Measurements from ENCODE around the gene CTIF. TPM values are rescaled to one million over a fixed set of nuclear protein-coding genes. Genes with fewer than 3 reads are reported as not detected.

Gene CTIF
- total RNA-seq, 1 donor from 2014 or later: 137 TPM

DNA sequence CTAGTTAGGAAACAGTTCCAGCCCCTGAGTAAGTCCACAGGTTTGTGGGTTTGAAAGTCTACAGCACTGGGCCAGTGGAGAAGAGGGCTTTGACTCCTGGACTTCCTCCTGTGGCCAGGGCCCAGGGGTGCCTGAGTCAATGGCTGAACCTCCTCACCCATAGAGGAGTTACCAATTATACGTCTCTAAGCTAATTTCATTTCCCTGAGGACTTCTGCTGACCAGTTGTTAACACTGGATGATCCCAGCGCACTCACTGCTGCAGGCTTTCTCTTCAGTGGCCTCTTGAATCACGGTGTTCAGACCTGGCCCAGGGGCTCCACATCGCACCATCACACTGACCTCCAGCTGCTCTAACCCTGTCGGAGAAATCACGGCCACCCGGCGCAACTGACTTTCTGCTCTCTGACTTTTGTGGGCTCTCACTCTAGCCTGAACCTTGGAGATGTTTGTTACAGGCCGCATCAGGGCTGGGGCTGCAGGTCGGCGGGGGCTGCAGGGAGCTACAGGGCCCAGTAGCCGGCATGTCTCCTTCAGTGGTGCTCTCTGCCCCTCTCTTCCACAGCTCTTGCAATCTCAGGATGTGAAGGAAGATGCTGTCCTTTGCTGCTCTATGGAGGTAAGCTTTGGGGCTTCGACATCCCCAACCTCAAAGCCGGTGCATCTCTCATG, 318.3 kb downstream of the CTIF start:
- H3K36me3 Mint-ChIP-seq (ENCODE audit: unreplicated experiment): peaks cover 6% of the 10 kb centered on the region
- peaks cover 49% of the 10 kb centered on the region for H3K4me1 Mint-ChIP-seq (ENCODE audit: low read depth, unreplicated experiment)
- no peak overlapping the region for H3K4me3 Mint-ChIP-seq (ENCODE audit: unreplicated experiment)
- TF ChIP-seq, protein P1, sequence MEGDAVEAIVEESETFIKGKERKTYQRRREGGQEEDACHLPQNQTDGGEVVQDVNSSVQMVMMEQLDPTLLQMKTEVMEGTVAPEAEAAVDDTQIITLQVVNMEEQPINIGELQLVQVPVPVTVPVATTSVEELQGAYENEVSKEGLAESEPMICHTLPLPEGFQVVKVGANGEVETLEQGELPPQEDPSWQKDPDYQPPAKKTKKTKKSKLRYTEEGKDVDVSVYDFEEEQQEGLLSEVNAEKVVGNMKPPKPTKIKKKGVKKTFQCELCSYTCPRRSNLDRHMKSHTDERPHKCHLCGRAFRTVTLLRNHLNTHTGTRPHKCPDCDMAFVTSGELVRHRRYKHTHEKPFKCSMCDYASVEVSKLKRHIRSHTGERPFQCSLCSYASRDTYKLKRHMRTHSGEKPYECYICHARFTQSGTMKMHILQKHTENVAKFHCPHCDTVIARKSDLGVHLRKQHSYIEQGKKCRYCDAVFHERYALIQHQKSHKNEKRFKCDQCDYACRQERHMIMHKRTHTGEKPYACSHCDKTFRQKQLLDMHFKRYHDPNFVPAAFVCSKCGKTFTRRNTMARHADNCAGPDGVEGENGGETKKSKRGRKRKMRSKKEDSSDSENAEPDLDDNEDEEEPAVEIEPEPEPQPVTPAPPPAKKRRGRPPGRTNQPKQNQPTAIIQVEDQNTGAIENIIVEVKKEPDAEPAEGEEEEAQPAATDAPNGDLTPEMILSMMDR (IDR thresholded peaks at IDR 0.05; ENCODE audit: partially characterized antibody, unreplicated experiment): no peak
- peaks cover 43% of the 10 kb centered on the region for H3K9me3 Mint-ChIP-seq (ENCODE audit: unreplicated experiment)
- H3K27ac Mint-ChIP-seq (ENCODE audit: unreplicated experiment): no peak overlapping the region
- no peak for DNase-seq
- H3K27me3 Mint-ChIP-seq (ENCODE audit: unreplicated experiment): peaks cover 34% of the 10 kb centered on the region

DNA sequence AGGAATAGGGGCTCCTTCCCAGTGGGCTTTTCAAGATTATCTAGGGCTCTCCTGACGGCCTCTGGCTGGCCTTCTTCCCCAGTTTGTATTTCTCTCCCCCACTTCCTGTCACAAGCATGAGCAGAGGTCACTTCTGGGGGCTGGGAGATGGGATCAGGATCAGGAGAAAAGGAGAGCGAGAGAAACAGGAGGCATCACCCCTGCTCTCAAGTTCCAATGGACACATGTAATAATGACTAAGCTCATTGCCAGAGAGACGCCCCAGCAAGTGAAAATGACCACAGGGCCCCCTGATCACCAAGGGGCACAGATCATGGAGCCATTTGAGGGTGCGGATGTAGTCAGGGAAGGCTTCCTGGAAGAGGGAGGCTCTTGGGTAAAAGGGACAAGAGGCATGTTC, 319.8 kb downstream of the CTIF start:
- Mint-ChIP-seq H3K4me1 (ENCODE audit: low read depth, unreplicated experiment) (peaks cover 49% of the 10 kb centered on the region), H3K27ac (ENCODE audit: unreplicated experiment) (peak overlapping the region; percentile 99)

DNA sequence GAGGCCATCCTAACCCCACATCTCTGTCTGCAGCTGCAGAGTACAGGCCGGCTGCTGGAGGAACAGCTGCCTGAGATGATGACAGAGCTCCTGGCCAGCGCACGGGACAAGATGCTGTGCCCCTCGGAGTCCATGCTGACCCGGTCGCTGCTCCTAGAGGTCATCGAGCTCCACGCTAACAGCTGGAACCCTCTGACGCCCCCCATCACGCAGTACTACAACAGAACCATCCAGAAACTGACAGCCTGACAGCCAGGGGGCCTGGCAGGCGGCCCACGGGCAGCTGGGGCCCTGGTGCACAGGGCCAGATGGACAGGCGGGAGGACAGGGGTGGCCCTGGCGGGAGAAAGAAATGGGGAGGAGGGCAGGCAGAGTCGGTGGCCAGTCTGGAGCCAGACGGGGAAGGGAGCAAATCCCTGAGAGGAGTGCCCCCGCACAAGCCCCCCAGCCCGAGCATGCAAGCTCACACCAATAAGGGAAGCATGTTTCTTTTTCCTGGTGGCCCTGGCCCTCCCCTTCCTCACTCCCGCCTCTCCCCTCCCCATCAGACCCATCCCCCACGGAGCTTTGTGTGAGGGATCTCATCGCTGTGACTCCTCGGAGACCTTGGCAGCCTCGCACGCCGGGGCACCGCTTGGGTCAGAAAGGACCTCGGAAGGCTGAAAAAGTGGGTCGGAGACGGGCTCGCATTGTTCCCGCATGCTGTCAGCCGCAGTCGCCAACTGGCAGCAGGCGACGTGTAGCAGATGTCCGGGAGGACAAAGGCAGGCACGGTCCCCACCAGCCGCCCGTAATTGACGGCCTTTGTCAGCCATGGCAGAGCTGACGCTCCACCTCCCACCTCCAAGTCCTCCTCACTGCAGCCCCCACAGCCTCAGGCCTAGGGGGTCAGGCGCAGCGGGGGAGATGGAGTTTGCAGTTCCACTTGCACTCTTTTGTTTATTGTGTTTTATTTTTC, 320.8 kb downstream of the CTIF start:
- peak overlapping the region; percentile 71 for H3K4me3 Mint-ChIP-seq (ENCODE audit: unreplicated experiment)
- peak overlapping the region; percentile 99 for H3K27ac Mint-ChIP-seq (ENCODE audit: unreplicated experiment)
- H3K9me3 Mint-ChIP-seq (ENCODE audit: unreplicated experiment): peaks cover 42% of the 10 kb centered on the region
- peaks cover 37% of the 10 kb centered on the region for H3K27me3 Mint-ChIP-seq (ENCODE audit: unreplicated experiment)
- TF ChIP-seq, protein P1 (IDR thresholded peaks at IDR 0.05; ENCODE audit: partially characterized antibody, unreplicated experiment): no peak
- peaks cover 50% of the 10 kb centered on the region for H3K4me1 Mint-ChIP-seq (ENCODE audit: low read depth, unreplicated experiment)
- DNase-seq: peak; percentile 89
- H3K36me3 Mint-ChIP-seq (ENCODE audit: unreplicated experiment): peaks cover 6% of the 10 kb centered on the region

More for the DNA sequence above, 319.8 kb downstream of the CTIF start:
- no peak for DNase-seq
- TF ChIP-seq, protein P1 (IDR thresholded peaks at IDR 0.05; ENCODE audit: partially characterized antibody, unreplicated experiment): no peak
- Mint-ChIP-seq H3K36me3 (ENCODE audit: unreplicated experiment) (peaks cover 6% of the 10 kb centered on the region), H3K27me3 (ENCODE audit: unreplicated experiment) (peaks cover 35% of the 10 kb centered on the region), H3K4me3 (ENCODE audit: unreplicated experiment) (peak overlapping the region; percentile 48), H3K9me3 (ENCODE audit: unreplicated experiment) (peaks cover 41% of the 10 kb centered on the region)

GRCh38 chr18:48860269-48861180, 321.7 kb downstream of the CTIF start:
- Mint-ChIP-seq H3K9me3 (ENCODE audit: unreplicated experiment) (peaks cover 41% of the 10 kb centered on the region), H3K4me1 (ENCODE audit: low read depth, unreplicated experiment) (peaks cover 51% of the 10 kb centered on the region), H3K36me3 (ENCODE audit: unreplicated experiment) (peaks cover 6% of the 10 kb centered on the region), H3K27ac (ENCODE audit: unreplicated experiment) (peak overlapping the region; percentile 99), H3K4me3 (ENCODE audit: unreplicated experiment) (peak overlapping the region; percentile 71), H3K27me3 (ENCODE audit: unreplicated experiment) (peaks cover 34% of the 10 kb centered on the region)
- DNase-seq: peak; percentile 57
- TF ChIP-seq, protein P1 (IDR thresholded peaks at IDR 0.05; ENCODE audit: partially characterized antibody, unreplicated experiment): no peak
